ENCODE data around the gene BNC2. TPM values are rescaled to one million over a fixed set of nuclear protein-coding genes. Genes with fewer than 3 reads are reported as not detected.
"Not testable (repeated sequence)": the region's sequence is repeated elsewhere in the genome, so short reads cannot be mapped to it uniquely, and the experiment has no call there.

The BNC2 gene
- total RNA-seq, 1 experiment from 2014 or later: 43.6 TPM

DNA sequence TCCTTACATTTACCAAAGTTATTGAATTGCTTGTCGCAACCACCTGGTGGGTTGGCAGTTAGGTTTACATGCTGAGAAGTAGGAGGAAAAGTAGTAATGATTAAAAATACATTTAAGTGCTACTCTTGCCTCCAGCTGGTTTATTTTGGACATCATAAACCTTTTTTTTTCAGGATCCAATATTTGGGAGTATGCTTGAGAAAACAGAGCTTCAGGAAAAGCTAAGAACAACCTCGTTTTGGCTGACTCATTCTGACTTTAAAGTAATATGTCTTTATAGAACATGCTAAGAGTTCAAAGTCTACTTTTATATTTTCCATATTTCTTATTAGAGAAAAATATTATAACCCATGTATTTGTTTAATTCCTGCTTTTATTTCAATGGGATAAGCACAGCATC lies 41.7 kb upstream of the BNC2 start:
- Histone ChIP-seq H3K18ac (ENCODE audit: insufficient read length, low read depth, low read length) (no peak overlapping the region), H3K23me2 (ENCODE audit: insufficient read length, low read depth, low read length, poor library complexity, severe bottlenecking) (no peaks in the 10 kb centered on the region), H3K4me1 (ENCODE audit: insufficient read depth, low read length) (no peaks in the 10 kb centered on the region), H4K8ac (replicated peaks; ENCODE audit: insufficient read length, low read depth, low read length) (no peak overlapping the region), H3K9ac (ENCODE audit: extremely low read depth, insufficient read length, low read length) (no peak overlapping the region), H2AFZ (ENCODE audit: low read length) (no peak overlapping the region), H3K9me3 (ENCODE audit: control insufficient read depth, low read depth, low read length) (no peaks in the 10 kb centered on the region), H2BK120ac (ENCODE audit: low read depth, low read length, poor library complexity, severe bottlenecking) (no peak overlapping the region), H2AK5ac (ENCODE audit: insufficient read length, low read length) (no peak overlapping the region), H3K27me3 (ENCODE audit: insufficient read depth, low read length) (no peaks in the 10 kb centered on the region), H3K23ac (ENCODE audit: insufficient read length, low read depth, low read length) (no peak overlapping the region), H3K4ac (ENCODE audit: low read depth, low read length) (no peak overlapping the region), H4K5ac (ENCODE audit: insufficient read length, low read depth, low read length) (no peak overlapping the region), H3K79me2 (ENCODE audit: insufficient read depth, low read length) (no peaks in the 10 kb centered on the region), H2BK15ac (ENCODE audit: low read depth, low read length) (no peak overlapping the region), H3K56ac (ENCODE audit: insufficient read length, low read depth, low read length) (no peak overlapping the region), H3T11ph (ENCODE audit: low read length) (no peak overlapping the region), H2BK12ac (ENCODE audit: insufficient read length, low read depth, low read length) (no peak overlapping the region), H3K79me1 (ENCODE audit: insufficient read depth, low read depth, low read length, poor library complexity, severe bottlenecking) (no peaks in the 10 kb centered on the region), H2BK5ac (ENCODE audit: insufficient read length, low read length) (no peak overlapping the region), H3K27ac (ENCODE audit: insufficient read length, low read depth, low read length) (no peak overlapping the region), H3K4me2 (ENCODE audit: insufficient read depth, insufficient read length, low read length) (no peak overlapping the region), H3K14ac (ENCODE audit: insufficient read depth, low read length) (no peak overlapping the region), H4K91ac (ENCODE audit: insufficient read length, low read depth, low read length) (no peak overlapping the region), H2BK20ac (ENCODE audit: low read depth, low read length, poor library complexity, severe bottlenecking) (no peak overlapping the region), H4K20me1 (ENCODE audit: control insufficient read depth, insufficient read depth, insufficient read length) (no peaks in the 10 kb centered on the region)
- Mint-ChIP-seq H3K4me1 (no peaks in the 10 kb centered on the region), H3K9me3 (no peaks in the 10 kb centered on the region; a peak in 1 of 5 replicates), H3K27ac (no peak overlapping the region), H3K36me3 (ENCODE audit: insufficient read depth in 1 of 3, low read depth in 3 of 3) (peaks cover 0 to 3% (median 2%) of the 10 kb centered on the region in 3 experiments; a peak in 1 of 7 replicates), H3K4me3 (no peak overlapping the region), H3K27me3 (ENCODE audit: low read depth) (peaks cover 11% of the 10 kb centered on the region)
- no peak for DNase-seq
- TF ChIP-seq, protein P1, sequence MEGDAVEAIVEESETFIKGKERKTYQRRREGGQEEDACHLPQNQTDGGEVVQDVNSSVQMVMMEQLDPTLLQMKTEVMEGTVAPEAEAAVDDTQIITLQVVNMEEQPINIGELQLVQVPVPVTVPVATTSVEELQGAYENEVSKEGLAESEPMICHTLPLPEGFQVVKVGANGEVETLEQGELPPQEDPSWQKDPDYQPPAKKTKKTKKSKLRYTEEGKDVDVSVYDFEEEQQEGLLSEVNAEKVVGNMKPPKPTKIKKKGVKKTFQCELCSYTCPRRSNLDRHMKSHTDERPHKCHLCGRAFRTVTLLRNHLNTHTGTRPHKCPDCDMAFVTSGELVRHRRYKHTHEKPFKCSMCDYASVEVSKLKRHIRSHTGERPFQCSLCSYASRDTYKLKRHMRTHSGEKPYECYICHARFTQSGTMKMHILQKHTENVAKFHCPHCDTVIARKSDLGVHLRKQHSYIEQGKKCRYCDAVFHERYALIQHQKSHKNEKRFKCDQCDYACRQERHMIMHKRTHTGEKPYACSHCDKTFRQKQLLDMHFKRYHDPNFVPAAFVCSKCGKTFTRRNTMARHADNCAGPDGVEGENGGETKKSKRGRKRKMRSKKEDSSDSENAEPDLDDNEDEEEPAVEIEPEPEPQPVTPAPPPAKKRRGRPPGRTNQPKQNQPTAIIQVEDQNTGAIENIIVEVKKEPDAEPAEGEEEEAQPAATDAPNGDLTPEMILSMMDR (conservative IDR thresholded peaks at IDR 0.05): no peak
- WGBS (ENCODE audit: extremely low coverage, insufficient read length, low lambda C conversion rate): no CpG with 5 or more reads among the region's 2 CpGs

DNA sequence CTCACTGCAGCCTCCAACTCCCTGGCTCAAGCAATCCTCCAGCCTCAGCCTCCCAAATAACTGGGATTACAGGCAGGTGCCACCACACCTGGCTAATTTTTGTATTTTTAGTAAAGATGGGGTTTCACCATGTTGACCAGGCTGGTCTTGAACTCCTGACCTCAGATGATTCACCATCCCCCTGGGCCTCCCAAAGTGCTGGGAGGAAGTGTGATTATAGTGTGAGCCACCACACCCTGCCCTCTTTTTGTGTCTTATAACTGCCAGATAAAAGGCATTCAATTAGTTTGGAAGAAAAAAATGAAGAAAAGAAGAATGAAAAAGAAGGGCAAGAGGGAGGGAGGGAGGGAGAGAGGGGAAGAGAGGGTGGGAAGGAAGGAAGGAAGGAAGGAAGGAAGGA lies 37.7 kb upstream of the BNC2 start:
- not testable (repeated sequence) for H2BK20ac ChIP-seq (ENCODE audit: low read depth, low read length, poor library complexity, severe bottlenecking); H3K27ac Mint-ChIP-seq; H2AFZ ChIP-seq (ENCODE audit: low read length); DNase-seq; H3K4me1 ChIP-seq (ENCODE audit: insufficient read depth, low read length); H3K4me3 Mint-ChIP-seq; H3K9me3 ChIP-seq (ENCODE audit: control insufficient read depth, low read depth, low read length); H4K5ac ChIP-seq (ENCODE audit: insufficient read length, low read depth, low read length); H3K79me1 ChIP-seq (ENCODE audit: insufficient read depth, low read depth, low read length, poor library complexity, severe bottlenecking); H2BK120ac ChIP-seq (ENCODE audit: low read depth, low read length, poor library complexity, severe bottlenecking); H3K36me3 Mint-ChIP-seq (ENCODE audit: insufficient read depth in 1 of 3, low read depth in 3 of 3); H2BK5ac ChIP-seq (ENCODE audit: insufficient read length, low read length); H4K91ac ChIP-seq (ENCODE audit: insufficient read length, low read depth, low read length); H2BK15ac ChIP-seq (ENCODE audit: low read depth, low read length); H4K8ac ChIP-seq (replicated peaks; ENCODE audit: insufficient read length, low read depth, low read length); H2AK5ac ChIP-seq (ENCODE audit: insufficient read length, low read length); H4K20me1 ChIP-seq (ENCODE audit: control insufficient read depth, insufficient read depth, insufficient read length); H3K27ac ChIP-seq (ENCODE audit: insufficient read length, low read depth, low read length); H3K9ac ChIP-seq (ENCODE audit: extremely low read depth, insufficient read length, low read length); H3K9me3 Mint-ChIP-seq; H3K79me2 ChIP-seq (ENCODE audit: insufficient read depth, low read length); H3K14ac ChIP-seq (ENCODE audit: insufficient read depth, low read length); H3K56ac ChIP-seq (ENCODE audit: insufficient read length, low read depth, low read length); H3K4ac ChIP-seq (ENCODE audit: low read depth, low read length); H2BK12ac ChIP-seq (ENCODE audit: insufficient read length, low read depth, low read length); H3K27me3 Mint-ChIP-seq (ENCODE audit: low read depth); H3K4me1 Mint-ChIP-seq; H3K23ac ChIP-seq (ENCODE audit: insufficient read length, low read depth, low read length); H3K18ac ChIP-seq (ENCODE audit: insufficient read length, low read depth, low read length); H3K23me2 ChIP-seq (ENCODE audit: insufficient read length, low read depth, low read length, poor library complexity, severe bottlenecking); H3T11ph ChIP-seq (ENCODE audit: low read length); H3K27me3 ChIP-seq (ENCODE audit: insufficient read depth, low read length); H3K4me2 ChIP-seq (ENCODE audit: insufficient read depth, insufficient read length, low read length)

Measured in H9 (cell line).